Measurements from ENCODE around the gene TSHR.
"Not testable (repeated sequence)": the region's sequence is repeated elsewhere in the genome, so short reads cannot be mapped to it uniquely, and the experiment has no call there.

TSHR gene

GRCh38 chr14:80955416-80955941, at the start of gene TSHR:
TSS of gene TSHR (plus strand) at chr14:80955621. CDS start at chr14:80955681, 60 bp downstream.
- no peak for DNase-seq

GRCh38 chr14:80906336-80906735, 49.1 kb upstream of the TSHR start:
- DNase-seq, result no peak

DNA sequence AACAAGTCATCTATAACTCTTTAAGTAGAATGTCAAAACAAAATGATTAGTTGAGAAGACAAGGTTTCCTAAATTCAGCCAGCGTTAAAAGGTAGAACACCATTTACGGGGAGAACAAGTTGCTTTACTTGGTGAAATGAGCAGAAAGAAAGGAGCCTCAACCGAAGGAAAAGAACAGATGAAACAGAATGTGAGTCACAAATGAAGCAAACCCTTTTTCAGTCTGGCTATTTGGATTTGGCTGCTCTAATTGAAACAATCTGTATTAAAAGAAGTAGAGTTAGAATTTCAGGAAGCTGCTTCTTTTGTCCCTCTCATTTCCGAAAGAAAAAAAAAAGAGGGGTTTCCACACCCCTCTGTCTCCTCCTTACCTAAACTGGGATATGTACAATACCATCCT, 48.5 kb upstream of the TSHR start:
- DNase-seq, result no peak

DNA sequence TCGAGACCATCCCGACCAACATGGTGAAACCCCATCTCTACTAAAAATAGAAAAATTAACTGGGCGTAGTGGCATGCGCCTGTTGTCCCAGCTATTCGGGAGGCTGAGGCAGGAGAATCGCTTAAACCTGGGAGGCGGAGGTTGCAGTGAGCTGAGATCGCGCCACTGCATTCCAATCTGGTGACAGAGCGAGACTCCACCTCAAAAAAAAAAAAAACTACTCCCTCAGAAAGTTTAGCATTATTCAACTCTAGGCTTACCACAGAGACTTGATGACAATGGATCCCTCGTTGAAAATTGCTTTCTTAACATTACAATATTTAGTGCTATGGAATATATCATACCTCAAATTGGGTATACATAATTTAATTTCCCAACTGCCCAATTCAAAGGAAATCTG, 43.4 kb upstream of the TSHR start:
- DNase-seq, result not testable (repeated sequence)

GRCh38 chr14:80919622-80920021, 35.8 kb upstream of the TSHR start:
- no peak for DNase-seq

DNA sequence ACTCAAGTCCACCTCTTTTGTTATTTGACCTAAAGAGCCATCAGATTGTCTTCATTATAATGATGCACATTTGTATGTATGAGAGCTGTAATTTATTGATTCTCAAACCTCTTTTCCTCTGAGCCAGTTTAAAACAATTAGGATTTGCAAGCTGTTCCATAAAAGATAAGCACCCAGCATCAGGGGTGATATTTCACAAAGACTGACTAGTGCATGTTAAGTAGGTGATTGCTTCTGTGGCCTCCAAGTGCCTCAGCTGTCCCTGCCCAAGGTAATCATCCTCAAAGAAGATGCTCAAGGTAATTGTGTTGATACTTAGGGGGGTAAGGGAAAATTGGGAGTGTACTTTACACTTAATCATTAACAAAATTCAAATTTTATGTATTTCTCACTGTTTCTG, 32.1 kb upstream of the TSHR start:
- DNase-seq, result no peak

DNA sequence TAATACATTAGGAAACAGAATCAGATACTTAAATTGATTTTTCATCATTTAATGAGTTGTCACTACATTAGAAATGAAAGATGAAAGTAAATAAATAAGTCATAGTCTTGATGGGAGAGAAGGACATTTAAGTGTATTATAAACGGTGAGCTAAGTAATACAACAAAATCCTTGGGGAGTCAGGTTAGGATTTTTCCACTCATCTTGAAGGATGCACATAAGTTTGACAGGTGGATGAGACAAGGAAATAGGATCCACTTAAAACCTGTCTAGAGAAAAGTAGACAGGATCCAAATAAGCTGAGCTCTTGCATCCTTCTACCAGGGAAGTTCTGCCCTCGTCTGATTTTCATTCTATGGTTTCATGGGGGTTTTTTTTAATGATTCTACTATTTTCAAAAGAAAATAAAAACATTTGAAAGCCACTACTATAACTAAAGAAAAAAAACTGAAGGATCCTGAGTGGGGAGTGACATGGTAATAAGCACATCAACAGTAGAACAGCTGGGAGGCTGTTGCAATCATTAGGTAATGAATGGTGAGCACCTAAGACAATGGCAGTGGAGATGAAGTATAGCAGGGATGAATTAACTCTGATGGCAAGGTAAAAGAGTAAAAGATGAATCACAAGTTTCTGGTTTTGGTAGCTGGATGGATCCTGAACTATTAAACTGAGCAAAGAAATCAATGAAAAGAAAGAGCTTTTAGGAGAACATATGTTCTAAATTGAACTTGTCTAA, 30.9 kb upstream of the TSHR start:
- no peak for DNase-seq

DNA sequence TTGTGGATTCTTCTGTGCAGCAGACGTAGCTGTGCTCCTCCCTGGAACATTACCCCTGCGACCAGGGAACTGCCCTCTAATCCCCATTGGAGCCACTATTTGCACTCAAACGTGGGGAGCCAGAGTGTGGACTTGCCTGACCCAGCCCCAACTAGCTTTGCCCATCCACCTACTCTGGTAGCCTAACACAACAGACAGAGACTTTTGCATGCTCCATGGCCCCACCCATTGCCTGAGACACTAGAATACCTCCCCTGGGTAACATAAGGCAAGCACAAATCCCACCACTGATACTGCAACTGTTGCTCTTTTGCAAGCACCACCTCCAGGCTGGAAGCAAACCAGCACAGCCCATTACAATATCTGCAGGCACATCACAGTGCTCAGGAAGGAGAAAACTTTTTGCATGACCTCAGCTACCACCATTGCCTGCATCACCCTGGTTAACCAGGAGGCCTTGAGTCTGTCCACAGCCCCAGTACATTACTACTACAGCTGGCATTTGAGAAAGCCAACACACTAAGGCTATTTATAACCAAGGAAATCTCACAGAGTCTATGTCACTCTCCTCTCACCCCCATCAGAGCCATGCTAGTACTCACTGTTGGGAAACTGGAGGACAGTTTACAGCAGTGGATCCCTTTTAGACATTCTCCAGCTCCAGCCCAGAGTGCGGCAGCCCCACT, 28.9 kb upstream of the TSHR start:
- DNase-seq, result no peak

GRCh38 chr14:80927083-80927989, 28.1 kb upstream of the TSHR start:
- DNase-seq, result no peak

DNA sequence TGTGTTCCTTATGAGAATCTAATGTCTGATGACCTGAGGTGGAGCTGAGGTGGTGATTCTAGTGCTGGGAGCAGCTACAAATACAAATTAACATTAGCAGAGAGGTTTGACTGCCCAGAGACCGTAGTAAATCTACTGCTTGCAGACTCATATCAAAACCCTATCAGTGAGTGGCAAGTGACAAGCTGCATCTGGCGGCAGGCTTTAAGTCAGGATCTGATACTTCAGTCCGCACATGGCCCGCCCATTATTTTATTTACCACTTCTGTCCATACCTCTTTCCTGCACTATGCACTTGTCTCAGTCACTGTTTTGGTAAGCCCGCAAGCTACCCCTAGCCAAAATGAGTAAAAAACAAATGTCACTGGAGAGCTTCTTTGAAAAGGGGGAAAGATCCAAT, 25.3 kb upstream of the TSHR start:
- DNase-seq, result no peak

- DNase-seq, result no peak
These were observed 24.5 kb upstream of the TSHR start for GRCh38 chr14:80930836-80931389.

DNA sequence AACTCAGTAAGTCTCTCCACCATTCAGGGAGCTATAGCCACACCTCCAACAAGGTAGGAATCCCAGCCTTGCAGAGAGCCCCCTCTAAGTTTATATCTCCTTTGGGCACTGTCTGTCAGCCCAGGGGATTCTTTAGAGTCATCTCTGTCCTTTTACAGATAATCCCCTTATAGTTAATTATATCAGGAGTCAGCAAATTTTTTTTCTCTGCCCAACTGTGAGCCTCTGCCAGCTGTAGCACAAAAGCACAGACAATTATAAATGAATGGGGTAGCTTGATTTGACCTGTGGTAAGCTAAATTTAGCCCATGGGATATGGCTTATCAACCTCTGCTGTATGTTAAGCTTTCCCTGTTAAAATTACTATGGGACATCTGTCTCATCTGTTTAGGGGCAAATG, 22.1 kb upstream of the TSHR start:
- no peak for DNase-seq

DNA sequence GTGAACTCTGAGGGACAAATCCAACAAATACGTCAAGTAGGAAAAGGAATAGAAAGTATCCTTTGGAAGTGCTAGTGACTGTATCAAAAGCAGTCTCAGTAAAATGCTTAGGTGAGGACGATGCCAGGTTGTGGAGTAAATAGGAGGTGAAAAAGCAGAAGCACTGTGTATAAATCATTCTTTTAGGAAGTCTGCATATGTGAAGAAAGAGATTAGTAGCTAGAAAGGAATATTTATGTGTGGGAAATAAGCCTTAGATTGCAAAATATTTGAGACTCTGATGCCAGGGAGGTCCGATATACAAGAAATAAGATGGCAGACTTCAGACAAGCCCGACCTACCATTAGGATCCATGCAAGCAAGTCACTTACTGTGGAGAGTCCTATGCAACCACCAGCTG, 21.7 kb upstream of the TSHR start:
- DNase-seq, result no peak

GRCh38 chr14:80940146-80940545, 15.3 kb upstream of the TSHR start:
- DNase-seq, result no peak

DNA sequence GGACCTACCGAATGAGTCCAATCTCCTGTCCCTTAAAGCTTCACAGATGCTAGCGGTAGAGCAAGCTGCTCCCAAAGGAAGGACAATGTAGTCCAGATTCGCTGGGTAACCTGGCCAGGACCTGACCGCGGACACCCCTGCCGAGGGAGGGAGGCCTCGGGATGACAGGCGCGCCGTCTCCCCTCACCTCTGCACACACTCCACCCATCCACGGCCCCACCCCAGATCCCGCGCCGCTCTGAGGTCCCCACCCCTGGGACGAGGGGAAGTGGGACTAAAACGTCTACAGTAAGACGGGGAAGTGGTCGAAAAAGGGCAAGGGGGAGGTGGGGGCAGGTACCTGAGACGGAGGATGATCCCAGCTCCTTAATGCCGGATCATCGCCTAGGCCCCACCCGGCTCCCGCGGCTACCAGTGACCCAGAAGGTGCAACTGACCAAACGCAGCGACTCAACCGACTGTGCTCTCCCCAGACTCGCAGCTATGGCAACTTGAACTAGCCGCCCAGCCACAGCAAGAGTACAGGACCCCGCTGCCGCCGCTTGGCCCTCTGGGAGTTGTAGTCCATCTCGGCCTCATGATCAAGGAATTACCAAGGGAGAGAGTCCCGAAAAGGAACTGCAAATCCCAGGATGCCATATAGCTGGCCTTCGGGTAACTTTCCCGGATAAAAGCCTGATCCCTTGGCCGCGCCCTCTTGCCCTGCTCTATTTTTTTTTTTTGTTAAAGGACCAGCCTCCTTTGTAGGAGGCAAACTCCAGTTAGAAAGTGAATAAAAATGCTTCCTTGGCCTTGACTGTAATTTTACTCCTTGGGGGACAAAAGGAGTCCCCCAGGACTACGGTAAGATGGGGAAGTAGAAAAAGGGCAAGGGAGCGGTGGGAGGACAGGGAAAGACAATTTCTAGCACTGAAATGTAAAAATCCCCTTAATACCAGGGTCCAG, 13.9 kb upstream of the TSHR start, which contains the start of gene CEP128:
TSS of gene CEP128 (minus strand) at position 498 of the 945 bp plus-strand sequence.
- DNase-seq, result peak; percentile 93

- peak; percentile 59 for DNase-seq
These were observed 13.2 kb upstream of the TSHR start for GRCh38 chr14:80942191-80942600.

DNA sequence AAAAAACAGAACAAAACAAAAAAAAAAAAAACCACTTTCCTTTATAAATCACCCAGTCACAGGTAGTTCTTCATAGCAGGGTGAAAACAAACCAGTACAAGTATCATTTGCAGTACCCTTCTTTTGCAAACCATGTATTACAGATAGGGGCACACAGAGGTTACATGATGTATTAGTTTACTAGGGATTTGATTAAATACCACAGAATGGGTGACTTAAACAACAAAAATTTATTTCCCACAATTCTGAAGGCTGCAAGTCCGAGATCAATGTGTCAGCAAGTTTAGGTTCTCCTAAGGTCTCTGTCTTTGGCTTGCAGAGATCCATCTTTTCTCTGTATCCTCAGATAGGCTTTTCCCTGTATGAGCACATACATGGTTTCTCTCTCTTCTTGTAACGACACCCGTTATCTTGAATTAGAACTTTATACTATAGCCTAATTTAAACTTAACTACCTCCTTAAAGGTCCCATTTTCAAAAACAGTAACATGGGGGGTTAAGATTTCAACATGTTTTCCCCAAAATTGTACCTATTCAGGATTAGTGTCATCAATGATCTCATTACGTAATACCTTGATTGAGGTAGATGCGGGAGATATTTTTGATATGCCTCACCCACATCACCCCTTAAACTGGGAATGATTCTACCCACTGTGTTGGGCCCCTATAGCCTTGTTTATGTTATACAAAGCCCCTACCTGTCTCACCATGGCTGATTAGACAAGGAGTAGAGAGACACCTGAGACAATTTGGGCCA, 10.4 kb upstream of the TSHR start:
- DNase-seq, result no peak

- no peak for DNase-seq
These were observed 9.2 kb upstream of the TSHR start for GRCh38 chr14:80946187-80946586.

DNA sequence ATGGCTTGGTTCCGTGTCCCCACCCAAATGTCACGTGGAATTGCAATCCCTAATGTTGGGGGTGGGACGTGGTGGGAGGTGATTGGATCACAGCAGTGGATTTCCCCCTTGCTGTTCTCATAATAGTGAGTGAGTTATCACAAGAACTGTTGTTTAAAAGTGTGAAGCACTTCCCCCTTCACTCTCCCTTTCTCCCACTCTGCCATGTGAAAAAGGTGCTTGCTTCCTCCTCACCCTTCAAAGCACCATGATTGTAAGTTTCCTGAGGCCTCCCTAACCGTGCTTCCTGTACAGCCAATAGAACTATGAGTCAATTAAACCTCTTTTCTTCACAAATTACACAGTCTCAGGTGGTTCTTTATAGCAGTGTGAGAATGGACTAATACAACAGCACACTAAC, 8.6 kb upstream of the TSHR start:
- DNase-seq, result no peak

DNA sequence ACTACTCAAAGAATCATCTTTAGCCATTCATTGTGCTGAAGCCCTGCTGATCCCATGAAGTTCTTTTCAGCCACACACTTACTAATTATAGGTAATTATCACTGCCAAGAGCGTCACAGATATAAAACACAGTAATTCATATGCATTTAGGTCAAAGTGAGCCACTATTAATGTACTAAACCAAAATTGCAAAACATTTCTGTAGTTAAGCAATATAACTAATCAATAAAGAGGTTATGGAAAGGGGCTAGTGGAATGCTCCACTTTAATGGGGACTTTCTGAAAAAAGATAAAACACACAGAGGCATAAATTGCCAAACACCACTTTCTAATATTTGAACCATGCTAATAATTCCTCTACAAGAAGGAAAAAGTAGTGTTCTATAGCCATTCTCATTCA, 7.1 kb upstream of the TSHR start:
- DNase-seq, result no peak

DNA sequence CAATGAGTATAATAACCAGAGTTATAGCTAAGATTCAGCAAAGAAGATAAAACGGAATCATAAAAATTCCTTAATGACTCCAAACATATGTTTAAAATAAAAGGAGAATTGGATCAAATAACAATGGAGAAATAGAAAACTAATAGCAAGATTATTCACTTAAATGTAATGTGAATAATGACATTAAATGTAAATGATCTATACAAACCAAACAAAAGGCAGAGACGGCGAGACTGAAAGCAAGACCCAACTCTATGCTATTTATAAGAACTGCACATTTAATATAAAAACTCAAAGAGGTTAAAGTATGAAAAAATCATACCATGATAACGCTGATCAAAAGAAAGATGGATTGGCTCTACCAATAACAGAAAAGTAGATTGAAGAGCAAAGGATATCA, 3.9 kb upstream of the TSHR start:
- DNase-seq, result no peak

All from NCI-H510A treated with DMSO at 0.1 percent for 48 hours (cell line).